Left renal pelvis (tissue), 4 donors: Measurements from ENCODE around the gene ACACA. TPM values are rescaled to one million over a fixed set of nuclear protein-coding genes. Genes with fewer than 3 reads are reported as not detected.
A peak's percentile ranks its signal among the peaks of the same experiment; 100 is the strongest.
"Not testable (repeated sequence)": the region's sequence is repeated elsewhere in the genome, so short reads cannot be mapped to it uniquely, and the experiment has no call there.

Experiments used
- DNase-seq, 4 donors: peaks; one replicate each; pipeline ENCODE4 v3.0.0-alpha.2; 2013; ENCODE audit warnings: low read depth in 4 of 4, low spot score in 3 of 4
- polyA plus RNA-seq, 4 donors: library from polyadenylated mRNA; unstranded; fragments of 120-200 nt; gene quantifications; one replicate each; pipeline ENCODE4 v1.2.1, GENCODE V29; 2013; ENCODE audit not compliant: insufficient read length in 4 of 4

The ACACA gene
- polyA plus RNA-seq, 4 donors: 37.4 to 46.2 (median 42.6) TPM

DNA sequence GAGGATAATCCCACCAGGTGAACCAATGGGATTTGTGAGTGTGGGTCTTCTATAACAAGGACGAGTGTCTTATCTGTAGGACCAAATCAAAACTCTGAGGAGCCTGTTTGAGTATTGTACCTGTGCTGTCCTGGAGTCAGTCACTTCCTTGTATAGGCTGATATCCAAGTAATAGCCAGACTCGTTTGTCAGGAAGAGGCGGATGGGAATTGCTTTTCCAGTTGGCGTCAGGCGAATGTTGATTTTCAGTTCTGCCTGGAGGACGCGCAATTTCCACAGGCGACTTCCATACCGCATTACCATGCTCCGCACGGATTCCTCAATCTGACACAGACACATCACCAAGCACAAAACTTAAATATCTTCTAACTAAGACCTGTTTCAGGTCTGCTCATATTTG lies 218.5 kb downstream of the ACACA start:
- no peak for DNase-seq

DNA sequence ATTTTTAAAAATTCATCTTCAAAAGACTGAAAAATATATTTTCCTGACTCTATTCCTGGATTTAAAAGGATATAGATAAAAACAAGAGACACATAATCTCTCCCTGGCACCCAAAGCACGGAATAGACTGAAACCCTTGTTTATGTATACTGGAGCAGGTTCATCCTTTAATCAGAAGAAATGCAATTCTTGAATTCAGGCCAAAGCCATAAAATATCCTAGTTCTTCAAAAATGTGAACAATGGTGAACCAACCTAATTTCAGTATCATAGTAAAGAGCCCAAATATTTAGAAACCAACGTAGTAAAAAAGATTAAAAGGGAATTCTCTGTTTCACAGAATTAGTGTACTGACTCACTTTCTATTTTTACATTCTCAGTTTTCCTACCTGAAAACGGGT lies 219.4 kb downstream of the ACACA start:
- DNase-seq: no peak

DNA sequence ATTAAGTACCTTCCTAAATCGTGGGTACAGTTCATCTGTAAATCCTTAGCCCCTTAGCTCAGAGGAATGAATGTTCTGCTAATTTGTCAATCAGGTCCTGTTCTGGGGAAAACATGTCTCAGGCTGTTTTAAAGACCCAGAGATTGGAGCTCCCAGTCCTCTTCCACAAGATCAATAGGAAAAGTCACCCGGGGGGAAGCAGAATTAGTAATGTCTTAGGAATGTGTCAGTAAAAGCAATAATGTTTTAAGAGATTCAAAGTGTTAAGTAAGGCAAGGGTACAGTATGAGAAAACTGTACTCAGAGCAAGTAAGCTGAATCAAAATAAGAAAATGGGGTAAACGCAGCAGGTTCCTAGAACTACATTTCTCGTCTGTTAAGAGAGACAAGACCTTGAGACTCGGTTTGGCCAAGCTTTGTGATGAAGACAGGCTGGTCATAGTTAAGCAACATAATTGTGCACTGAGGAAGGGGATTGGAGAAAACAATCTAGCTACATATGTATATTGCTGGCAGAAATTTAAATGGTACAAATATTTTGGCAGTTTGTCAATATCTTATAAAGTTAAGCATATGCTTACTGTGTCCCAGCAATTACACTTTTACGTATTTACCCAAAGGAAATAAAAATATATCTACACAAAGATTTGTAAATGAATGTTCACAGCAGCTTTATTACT lies 223.7 kb downstream of the ACACA start:
- DNase-seq: no peak

DNA sequence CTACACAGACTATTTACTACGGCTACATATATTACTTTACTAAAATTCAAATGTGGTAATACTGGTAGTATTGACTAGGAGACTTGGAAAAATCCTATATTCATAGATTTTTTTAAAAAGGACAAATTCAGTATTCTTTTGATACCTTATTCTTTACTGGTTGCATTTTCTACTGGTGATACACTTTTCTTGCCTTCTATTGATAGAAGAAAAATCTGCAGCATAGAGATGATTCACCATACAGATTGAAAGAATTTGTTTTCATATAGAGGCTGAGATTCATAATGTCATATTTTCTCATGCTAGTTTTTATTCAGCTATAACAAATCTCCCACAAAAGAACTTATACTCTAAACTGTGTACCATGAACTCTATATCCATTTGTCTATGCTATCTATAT lies 226.3 kb downstream of the ACACA start:
- no peak for DNase-seq

DNA sequence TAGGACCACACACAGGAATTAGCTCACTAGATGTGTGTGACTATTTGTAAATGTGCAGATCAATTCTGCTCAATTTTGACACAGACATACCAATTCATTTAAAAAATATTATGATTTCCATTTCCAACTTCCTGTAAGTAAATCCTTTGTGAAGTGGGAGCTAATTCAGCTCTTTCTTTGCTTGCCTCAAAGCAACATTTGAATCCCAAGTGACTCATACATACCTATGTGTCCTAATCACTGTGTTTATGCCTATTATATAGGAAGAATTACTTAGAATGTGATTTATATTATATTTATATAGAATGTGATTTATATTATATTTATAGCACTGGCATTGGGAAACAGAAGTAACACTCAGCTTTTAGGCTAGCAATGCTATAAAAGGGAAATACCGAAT lies 226.7 kb downstream of the ACACA start:
- no peak for DNase-seq

DNA sequence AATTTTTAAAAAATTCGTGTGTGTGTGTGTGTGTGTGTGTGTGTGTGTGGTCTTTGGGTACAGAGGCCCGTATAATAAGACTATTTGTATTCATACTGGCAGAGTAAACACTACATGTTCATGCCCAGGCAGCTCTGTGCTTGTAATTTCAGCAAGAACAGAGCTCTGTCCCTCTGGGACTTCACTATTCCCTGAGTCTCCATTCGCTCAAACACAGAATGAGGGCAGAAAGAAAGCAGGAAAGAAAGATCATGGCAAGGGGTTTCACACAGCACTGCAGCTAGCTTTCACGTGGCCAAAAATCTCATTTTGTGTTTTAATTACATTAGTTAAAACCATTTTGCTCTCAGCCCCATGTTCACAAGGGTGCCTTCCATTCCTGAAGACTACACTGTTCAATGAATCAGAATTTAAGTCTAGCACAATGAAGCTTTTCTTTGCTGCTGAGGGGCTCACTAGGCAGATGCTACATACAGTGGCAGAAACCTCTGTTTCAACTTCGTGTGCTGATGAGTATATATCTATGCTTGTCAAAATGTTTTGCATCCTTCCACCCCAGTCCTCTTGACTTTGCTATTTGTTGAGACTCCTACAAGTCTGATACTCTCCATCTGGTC lies 229.3 kb downstream of the ACACA start:
- DNase-seq: no peak

DNA sequence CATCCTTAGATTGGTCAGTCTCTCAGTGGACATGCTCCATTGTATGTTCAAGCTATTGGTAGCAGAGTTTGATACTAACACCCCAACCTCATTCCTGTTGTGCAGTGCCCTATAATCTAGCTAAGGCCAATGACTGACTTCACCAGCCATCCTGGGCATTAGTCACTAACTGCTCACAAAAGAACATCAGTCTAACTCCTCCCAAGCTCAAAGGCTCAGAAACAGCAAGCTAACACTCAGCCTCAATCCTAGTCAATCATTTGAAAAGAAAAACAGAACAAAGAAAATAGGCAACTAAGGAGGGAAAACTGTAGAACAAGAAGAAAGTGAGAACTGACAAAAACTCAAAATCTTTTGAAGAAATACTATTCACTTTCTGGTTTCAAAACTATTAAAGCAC lies 229.9 kb downstream of the ACACA start:
- DNase-seq: no peak

DNA sequence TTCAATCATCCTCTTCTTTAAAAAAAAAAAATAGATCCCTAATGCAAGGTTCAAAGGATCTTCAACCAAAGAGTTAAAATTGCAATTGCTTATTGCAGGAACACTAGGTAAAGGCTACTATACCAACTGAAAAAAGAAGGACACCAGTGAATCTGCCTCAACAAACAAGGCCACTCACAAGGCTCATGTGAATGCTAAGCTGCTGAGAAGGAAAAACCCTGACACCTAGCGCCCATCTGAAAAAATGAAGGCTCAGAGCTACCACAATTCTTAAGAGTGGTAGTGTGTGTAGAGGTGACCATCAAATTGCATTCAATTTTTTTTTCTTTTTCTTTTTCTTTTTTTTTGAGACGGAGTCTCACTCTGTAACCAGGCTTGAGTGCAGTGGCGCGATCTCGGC lies 232.4 kb downstream of the ACACA start:
- peak; percentile 8 to 34 (median 17) for DNase-seq

DNA sequence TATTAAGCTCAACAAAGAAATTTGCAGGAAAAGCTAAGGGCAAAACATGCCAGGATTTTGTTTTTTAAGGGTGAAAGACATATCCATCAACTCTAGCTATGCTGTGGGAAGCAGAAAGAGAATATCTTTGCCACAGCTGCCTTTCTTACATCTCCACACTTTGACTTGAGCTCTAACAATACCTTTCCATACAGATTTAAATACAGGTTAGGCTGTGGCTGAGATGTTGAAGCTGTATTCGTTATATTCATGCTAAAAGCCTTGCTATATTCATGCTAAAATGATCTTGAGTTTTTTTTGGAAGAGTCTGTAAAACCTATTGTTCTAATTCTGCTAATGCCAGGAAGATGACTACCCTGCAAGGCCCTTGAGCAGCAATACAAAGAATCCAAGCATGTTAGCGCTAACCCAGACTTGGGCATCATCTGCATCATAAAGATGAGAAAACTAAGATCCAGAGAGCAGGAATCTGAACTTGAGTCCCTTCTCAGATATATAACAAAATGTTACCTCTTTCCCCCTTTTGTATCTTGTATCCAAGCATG lies 235.7 kb downstream of the ACACA start:
- no peak for DNase-seq

DNA sequence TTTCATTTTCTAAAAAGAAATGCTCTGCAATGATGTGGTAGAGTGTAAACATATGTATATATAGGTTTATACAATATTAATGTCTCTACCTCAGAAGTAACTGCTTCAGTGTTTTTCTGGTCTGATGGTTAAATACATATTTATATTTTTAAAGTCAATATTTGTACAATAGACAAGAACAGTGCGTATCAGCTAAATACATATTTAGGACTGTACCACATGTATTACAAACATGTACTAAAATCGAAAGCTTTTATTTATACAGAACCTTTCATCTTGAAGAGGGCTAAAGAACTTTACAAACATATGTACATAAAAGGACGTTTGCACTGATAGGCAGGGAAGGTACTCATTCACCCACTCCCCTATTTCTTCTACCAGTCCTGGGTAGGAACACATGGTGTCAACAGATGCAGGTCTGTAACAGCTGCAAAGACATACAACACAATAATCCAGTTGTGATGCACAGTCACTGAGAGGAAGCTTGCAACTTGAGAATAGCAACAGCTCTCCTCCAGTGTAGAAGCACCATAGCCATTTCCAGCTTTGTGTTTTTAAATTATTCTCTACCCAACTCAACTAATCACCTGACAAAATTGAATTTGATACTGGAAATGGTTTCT lies 237.8 kb downstream of the ACACA start:
- no peak for DNase-seq

DNA sequence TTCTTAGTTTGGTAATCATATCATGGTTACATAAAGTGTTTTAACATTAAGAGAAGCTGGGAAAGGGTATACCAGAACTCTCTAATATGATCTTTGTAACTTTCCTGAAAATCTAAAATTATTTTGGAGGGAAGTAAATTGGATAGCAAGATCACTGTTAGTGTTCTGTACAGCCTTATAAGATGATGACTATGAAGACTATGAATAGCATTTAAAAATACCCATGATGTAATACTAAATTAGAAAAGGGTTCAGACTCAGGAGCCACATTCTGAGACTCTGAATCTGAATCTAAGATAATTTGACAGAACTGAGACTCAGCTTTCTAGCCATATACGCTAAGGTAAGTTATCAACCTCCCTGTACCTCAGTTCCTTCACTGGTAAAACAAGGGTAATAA lies 238.9 kb downstream of the ACACA start:
- DNase-seq: no peak

DNA sequence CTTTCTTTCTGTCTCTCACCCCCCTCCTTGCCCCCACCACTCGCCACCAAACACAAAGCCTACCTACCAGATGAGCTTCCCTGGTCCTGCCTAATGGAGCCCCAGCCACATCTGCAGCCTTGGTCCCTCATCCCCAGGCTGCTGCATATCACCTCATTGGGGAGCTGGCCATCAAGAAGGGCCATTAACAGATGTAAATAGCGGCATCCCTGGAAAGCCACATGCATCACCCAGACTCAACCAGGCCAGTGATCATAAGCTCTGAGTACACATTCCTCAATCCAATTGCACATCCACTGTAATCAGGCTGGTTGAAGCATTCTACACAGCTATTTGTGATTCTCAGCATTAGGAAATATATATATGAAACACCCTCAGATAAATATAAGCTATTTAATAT lies 242.6 kb downstream of the ACACA start:
- no peak for DNase-seq

DNA sequence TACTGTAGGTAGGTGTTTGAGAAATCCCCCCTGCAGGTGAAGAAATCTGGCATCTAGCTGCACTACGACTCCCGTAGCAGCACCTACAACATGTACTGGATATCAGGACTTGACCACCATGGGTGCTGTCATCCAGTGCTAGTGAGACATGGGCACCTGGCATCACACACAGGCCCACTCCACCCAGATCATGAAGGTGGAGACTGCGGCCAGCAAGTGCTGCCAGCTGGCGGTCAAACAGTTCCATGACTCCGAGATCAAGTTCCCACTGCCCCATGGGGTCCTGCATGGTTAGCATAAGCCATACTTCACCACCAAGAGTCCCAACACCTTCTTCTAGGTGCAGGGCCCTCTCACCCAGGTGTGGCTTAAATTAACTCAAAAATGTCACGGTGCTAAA lies 243.8 kb downstream of the ACACA start:
- DNase-seq: no peak

DNA sequence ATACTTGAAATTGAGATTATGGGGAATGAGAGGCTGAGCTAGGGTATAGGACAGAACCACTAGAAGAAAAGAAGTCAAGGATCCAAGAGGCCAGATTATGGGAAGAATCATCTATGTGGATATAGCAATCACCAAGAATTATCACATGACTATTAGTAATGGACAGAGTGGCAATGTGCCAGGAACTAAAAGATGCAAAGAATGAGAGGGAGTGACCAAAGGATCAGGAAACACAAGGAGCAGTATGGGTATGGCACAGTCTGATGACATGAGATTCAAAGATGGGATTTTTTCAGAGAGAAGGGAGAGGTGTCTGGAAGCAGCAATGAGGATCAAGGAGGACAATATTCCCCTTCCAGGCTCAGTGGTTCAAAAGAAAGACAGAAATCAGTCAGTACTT lies 245.7 kb downstream of the ACACA start:
- DNase-seq: no peak

DNA sequence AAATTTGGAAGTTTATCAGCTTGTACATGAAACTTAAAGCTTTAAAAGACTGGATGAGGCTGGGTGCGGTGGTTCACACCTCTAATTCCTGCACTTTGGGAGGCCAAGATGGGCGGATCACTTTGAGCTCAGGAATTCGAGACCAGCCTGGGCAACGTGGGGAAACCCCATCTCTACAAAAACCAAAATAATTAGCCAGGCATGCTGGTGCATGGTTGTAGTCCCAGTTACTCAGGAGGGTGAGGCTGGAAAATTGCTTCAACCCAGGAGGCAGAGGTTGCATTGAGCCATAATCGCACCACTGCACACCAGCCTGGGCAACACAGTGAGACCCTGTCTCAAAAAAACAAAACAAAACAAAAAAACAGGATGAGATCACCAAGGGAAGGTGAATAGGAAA lies 248.3 kb downstream of the ACACA start:
- no peak for DNase-seq

DNA sequence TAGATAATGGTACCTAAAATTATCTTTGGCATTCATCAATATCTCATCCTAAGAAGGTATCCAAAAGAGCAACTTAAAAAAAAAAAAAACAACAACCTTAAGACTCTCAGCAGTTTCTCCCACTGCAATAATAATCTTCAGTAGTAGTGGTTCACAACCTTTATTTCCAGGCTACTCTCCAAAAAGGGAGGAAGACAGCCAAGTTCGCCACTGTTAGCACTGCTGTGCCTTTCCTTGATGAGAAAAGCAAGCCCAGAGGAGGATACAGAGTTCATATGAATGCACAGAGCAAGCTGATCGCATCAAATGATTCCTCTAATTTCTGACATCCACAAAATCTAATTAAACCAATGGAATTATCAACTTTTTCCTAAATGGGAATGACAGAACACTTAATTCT lies 258.5 kb downstream of the ACACA start:
- DNase-seq: no peak

DNA sequence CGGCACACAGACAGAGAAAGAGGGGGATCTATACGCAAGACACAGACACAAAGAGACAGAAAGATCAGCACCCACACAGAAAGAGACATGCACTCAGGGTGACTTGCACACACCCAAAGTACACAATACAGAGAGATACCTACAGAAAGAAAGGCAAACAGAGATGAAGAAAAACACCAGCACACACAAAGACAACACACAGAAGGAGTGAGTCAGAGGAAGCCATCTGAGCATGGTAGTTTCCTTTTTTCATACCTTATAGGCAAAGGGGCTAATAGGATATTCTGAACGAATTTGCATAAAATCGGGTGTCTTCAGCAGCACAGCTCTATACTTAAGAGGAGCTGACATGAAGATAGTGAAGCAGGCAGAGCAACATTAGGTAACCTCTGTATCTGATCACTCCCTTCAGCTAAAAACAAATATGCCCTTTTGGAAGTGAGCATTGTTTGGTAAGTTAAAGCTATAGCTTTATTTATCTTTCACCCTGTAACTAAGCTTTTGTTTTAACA lies 259.3 kb downstream of the ACACA start:
- DNase-seq: no peak

DNA sequence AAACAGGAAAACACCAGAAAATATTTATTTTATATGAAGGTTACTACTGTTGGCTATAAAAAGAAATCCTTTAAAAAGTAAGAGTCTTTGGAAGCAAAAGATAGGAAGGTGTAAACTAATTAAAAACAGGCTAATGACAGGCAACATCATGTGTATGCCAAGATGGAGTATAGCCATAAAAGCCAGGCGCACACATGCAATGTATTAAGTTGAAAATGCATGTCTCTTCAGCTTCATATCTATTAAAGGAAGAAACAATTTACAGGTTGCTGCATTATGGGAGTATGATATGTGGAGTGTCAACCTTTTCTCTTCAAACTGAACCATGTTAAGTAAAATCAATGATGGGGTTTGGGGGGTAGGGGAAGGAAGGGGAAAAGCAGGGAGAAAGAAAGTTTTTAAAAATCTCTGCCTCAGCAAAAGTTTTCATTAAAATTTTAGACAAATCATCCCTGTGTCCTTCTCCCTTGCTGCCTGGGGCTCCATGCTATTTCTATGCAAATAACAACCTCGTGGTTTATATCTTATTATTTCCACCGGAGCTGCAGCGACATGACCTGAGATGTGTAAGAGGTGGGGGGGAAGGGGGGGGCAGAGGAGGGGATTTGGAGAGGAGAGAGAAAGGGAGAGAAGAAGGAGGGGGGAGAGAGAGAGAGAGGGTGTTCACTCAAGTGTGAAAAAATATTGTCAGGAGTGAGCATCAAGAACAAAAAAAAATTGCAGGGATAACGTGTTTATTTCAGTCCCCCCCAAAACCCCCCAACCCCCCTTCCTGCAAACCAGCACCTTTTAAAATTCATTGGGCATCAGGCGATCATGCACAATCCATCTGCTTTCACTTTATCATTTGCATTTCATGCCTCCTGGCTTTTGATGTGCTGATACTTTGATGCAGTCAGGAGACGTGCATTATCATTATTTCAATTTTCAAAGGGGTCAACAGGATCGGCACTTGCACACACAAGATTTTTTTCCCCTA lies 260.3 kb downstream of the ACACA start:
- DNase-seq: no peak

DNA sequence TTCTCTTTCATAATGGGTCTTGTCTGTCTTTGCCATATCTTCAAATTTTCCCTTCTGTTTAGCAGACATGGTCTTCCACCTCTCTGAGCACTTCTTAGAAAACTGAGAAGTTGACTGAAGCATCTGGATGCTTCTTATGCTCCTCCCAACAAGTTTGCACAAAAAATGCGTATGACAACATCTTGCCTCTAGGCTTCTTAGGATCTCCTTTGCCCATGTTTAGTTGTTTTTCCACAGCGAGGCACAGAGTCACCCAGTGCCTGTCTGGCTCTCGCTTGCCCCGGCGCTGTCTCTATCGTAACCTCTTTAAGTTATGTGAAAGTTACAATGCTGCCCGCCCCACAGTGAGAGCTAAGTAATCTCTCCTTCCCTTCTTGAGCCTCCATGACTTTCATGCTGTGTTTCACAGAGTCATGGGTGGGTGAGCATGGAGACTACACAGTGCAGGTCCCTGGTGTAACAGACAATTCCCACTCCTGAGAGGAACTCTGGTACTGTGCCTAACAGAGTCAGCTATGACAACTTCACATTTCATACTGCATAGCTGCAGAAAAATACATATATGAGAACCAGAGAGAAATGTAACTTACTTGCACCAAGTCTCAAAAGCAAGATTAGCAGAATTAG lies 262.4 kb downstream of the ACACA start:
- no peak for DNase-seq

DNA sequence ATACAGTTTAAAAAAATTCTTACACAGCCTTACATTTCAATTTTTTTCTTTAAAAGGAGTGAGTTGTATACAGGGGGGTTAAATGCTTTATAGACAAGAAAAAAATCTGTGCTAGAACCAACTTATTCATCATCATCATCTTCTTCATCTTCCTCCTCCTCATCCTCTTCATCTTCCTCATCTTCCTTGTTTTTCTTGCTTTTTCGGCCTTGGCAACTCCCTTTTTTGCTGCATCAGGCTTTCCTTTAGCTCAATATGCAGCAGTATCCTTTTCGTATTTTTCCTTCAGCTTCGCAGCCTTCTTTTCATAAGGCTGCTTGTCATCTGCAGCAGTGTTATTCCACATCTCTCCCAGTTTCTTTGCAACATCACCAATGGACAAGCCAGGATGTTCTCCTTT lies 263.1 kb downstream of the ACACA start:
- not testable (repeated sequence) for DNase-seq
